NCI-H2029 (cell line): ENCODE data around the gene DMD.
"Not testable (repeated sequence)": the region's sequence is repeated elsewhere in the genome, so short reads cannot be mapped to it uniquely, and the experiment has no call there.

Experiments used
- DNase-seq: peaks from one replicate; lab custom pipeline; 2025; lab: John Stamatoyannopoulos, UW

Gene DMD

DNA sequence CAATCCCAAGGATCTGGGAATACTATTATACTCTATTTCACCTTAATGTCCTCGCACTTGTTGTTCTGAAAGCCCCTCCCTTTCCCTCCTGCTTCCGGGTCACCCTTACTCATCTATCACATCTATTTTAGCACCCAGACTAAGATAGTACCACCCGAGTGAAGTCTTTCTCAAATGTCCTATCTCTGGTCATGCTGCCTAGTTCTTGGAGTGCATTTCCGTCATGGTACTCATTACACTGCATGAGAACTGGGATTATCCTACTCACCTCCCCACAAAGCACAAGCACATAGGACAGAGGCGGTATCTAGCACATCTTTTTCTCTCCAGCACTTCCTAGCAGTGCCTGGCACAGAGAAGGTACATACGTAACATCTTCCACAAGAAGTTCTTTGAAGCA is 1195.2 kb downstream of the DMD start:
- no peak for DNase-seq

DNA sequence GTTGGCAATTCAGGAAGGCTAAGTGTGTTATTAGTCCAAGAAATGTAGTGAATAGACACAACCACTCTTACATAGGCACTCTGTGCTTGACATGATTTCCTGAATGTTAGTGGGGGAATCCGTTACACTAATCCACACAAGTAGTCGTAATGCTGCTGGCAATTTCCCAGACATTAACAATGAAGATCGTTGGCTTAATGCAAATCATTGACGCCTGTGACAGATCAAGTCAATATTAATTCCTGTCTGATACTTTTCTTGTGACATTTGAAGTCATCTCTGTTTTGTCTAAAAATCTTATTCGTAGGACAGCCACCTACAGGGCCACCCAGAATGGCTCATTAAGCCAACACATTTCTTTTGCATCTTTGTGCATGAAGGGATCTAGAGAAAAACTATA is 1200.4 kb downstream of the DMD start:
- DNase-seq: no peak

DNA sequence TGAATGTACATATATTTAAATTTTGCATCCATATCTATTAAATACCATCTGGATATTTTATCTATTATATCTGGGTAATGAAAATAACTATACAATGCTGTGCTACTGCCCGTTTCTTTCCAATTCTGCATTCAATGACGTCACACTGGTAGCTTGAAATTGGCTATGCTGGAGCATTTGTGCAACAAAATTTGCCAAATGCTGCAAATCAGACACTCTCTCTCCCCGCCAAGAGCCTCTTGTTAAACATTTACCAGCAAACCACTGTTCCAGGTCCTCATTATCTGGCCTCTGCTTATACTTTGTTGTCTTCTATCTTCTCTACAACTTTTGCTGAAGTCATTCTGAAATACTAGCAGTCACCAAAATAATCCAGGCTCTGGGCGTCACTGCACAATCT is 1201.1 kb downstream of the DMD start:
- DNase-seq: no peak

DNA sequence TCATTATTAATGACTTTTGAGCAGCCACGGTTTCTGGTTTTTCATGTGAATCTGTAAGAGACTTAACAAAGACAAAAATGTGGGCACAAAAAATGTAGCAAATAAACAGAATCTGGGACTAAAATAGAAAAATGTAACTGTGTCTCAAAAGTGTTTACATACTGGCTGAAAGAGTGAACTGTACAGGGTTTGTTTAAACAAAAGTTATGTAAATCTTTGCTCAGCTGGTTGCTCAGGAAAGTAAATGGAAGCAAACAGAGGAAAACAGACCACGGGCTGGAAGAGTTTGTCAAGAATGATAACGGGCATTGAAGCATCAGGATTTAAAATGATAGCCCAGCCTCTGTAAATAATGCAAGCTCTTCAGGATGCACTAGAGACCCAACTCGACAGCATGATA is 1217.7 kb downstream of the DMD start:
- DNase-seq: no peak

DNA sequence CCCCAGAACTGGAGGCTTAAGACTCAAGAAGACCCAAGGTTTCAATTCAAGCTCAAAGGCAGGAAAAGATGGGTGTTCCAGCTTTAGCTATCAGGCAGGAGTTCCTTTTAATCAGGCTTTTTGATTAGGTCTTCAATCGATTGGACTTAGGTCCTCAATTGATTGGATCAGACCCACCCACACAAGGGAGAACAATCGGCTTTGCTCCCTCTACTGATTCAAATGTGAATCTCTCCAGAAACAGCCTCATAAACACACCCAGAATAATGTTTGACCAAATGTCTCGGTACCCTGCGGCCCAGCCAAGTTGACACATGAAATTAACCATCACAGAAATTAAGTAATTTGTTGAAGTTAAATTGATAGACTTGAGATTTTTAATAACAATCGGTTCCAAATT is 1222.4 kb downstream of the DMD start:
- DNase-seq: no peak

DNA sequence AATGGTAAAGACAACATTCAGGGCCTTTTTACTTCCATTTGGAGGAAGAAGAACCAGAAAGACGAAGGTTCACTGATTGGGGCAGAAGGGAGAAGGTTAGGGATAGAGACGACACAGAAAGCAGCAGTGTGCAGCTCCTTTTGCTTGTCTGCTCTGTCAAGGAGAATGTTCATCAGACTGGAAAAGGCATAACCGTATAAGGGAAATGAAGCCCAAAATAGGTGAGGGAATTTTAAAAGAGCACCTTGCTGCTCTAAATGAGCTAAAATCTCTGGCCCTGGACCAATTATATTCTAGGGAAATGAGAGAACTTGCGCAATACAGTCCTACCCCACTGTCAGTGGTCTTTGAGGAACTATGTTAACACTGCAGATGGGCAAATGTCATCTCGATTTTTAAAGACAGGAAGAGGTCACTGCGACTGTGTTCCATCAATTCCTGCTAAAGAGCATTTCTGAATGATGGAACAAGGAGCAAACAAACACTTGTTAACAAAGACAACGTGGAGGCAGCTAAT is 1229.7 kb downstream of the DMD start:
- DNase-seq: no peak

DNA sequence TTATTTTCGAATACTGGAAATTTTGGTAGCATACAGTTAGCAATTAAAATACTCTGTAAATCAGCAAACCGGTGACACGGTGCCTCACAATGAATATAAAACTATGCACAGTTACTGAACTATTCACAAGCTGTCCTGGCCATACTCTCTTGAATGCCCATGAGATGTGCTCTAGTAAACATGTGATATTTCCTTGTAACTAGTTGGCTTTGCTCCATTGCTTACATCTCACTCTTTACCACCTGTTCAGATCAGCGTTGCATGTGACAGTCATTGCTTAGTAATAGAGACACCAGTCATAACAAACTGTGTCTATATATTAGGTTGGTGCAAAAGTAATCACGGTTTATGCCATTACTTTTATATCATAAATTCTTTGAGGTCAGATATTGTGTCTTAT is 1241.6 kb downstream of the DMD start:
- DNase-seq: no peak

DNA sequence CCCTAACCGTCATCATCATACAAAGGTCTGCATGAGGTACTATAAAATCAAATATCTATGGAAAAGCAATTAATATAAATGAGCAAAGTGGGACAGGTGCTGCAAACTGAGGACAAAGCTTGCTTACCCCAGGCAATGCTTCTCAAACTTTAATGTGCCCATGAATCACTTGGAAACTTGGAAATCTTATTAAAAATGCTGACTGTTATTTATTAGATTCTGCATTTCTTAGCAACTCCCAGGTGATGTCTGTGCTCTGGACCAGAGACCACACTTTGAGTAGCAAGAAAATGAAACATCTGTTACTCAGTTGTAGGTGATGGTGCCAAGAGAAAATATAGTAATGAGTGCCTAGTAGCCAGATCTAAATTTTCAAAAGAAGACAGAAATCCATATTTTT is 1249.1 kb downstream of the DMD start:
- no peak for DNase-seq

DNA sequence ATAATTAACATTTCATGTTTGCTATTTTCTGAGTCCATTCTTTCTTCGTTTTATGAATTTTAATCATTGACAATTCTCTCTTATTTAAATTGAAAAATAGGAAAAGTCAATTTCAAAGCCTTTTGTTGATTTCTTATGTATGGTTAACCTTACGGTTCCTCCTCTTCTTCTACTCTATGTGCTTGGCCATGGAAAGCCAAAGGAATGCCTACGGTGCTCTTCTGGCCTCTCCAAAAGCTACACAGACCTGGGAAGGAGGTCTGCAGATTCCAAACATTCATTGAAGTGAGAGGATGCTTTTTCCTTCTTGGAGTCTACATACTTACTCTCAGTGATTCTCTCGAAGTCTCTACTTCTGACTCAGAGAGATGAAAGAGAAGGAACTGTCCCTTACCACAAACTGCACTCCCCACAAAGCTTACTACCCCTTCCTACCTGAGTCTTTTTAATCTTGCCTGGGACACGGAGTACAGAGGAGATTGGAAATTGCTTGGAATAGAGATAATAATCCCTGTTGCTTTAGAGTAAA is 1276.4 kb downstream of the DMD start:
- no peak for DNase-seq

DNA sequence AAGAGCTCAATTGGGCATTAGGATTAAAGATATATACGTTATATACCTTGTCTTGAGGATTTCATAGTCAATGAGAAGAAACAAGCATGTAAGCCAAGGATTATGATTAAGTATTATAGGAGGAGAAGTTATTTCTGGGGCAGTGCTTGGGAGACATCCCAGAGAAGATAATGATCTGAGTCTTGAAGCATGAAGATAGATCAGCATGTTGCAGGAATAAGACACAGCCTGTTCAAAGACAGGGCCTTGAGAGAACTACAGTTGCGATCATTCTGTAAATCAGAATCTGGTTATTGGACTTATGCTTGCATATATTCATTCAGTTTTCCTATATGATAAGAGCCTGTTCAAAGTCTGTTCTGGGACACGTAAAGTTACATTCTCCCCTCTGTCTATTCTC is 1277.3 kb downstream of the DMD start:
- DNase-seq: no peak

DNA sequence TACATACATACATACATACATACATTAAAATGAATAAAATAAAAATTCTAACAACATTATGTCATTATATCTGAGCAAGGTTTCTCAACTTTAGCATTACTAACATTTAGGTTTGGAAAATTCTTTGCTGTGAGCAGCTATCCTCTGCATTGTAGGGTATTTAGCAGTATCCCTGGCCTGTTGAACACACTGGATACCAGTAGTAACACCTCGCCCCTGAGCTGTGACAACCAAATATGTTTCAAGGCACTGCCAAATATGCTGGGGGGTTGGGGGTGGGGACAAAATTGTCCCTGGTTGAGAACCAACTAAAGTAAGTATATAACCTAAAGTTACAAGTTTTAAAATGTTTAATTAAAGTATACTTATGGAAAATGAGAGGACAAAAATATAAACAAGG is 1278.6 kb downstream of the DMD start:
- DNase-seq: no peak

DNA sequence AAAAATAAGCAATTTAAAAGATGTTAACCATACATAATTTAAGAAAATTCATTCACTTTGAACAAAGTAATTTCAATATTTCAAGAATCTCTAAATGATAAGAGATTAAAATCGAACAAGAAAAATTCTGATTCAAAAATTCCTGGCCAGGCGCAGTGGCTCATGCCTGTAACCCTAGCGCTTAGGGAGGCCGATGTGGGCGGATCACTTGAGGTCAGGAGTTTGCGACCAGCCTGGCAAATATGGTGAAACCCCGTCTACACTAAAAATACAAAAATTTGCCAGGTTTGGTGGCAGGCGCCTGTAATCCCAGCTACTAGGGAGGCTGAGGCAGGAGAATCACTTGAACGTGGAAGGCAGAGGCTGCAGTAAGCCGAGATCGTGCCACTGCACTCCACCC is 1279.0 kb downstream of the DMD start:
- DNase-seq: not testable (repeated sequence)

DNA sequence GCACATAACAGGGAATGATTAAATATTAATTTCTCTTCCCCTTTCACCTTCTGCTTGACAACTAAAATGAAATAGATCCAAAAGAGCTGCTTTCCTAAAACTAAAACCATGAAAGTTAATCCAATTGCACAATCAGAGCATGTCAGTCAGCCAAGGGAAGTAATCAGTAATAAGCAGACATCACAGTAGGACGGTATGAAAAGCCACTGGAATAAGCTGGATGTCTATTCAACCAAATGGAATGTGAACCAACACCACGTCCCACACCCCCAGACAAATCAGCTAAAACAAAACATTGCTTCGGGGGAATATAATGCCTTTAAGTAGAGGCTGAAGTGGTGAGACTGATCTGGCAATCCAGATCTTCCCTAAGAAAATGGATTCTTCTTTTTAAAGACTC is 1280.1 kb downstream of the DMD start:
- no peak for DNase-seq

DNA sequence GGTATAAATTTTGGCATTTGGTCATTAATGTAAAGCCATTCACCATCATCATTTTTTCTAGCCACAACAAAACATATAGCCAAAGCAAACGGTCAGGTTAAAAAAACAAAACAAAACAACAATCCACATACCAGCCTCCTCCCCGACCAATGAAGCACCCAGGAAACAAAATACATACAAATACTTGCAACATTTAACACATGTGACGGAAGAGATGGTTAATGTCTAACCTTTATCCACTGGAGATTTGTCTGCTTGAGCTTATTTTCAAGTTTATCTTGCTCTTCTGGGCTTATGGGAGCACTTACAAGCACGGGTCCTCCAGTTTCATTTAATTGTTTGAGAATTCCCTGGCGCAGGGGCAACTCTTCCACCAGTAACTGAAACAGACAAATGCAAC is 1282.0 kb downstream of the DMD start:
- no peak for DNase-seq

DNA sequence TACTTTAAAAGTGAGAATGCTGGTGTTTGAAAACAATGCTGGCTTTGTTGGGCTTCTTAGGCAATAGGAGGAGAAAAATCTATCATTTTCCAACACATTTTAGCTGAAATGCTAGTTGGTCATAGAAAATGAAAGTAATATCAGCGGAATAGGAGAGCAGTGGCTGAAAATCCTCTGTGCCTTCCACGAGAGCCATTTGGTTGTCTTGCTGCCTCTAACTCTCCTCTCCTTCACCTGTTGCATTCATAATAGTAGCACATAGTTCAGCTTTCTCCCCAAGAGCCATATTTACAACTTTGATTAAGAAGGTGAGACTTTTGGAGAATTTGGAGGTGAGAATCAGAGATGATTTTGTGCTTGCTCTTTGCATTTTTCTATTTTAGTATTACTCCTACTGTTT is 1290.1 kb downstream of the DMD start:
- no peak for DNase-seq

DNA sequence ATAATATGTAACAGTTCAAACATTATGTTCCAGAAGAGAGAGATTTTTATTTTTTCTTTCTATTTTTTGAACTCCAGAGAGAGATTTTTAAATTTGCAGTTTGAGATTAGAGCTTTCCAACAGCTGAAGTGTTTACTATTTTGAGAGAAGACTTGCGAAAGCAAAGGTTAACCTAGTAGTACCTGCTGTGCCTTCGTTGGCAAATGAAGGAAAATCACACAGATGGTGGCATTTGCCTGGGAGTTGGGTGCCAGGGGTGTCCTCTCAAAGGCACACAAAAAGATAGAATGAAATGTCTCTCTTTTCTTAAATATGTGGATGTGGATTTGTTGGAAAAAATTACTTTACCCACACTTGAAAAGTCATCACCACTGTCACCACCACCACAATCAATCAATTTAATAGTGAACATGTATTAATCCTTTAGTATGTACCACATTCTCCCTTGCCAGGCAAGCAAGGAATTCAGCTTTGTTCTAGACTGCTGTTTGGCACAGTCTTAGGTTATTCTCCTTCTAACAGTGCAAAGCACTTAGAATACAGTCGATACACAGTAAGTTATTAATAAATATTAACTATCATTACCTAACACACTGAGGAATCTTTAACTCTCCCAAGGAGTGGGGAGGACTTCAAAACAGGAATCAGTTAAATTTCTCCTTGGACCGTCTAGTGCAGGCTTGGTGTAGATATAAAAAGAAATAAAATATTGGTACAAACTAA is 1301.3 kb downstream of the DMD start:
- DNase-seq: no peak

DNA sequence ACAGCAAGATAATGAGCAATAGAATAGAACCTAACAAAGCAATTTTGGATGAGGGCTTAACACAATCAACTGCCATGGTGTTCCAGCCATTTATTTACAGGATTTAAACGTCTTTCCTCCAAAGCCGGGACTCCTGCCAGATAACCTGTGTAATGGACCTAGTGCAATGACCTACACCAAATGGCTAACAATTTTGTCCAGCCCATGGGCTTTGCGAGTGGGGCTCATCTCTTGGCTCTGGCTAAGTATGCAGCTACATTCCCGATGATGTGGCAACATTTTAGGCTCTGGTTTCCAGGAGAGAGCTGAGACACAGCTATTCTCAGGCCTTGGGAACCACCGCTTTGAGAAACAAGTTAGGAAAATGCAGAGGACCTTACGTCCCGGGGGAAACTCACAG is 1317.2 kb downstream of the DMD start:
- DNase-seq: no peak

DNA sequence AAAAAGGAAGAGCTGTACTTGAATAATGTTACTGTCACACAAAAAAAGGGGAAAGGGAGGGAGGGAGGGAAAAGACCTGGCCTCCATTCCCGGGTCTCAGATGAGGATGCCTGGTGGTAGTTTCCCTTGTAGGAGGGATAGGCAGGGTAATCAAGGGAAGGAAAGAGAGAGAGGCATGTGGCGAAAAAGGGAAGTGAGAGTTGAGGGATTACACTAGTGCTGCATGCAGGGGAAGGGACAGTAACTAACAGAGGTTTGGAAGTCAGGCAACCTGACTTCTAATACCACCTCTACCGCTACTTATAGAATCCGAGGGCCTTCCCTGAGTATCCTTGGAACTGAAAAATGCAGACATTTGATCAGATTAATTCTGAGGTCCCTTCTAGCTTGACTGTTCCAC is 1317.8 kb downstream of the DMD start:
- no peak for DNase-seq

DNA sequence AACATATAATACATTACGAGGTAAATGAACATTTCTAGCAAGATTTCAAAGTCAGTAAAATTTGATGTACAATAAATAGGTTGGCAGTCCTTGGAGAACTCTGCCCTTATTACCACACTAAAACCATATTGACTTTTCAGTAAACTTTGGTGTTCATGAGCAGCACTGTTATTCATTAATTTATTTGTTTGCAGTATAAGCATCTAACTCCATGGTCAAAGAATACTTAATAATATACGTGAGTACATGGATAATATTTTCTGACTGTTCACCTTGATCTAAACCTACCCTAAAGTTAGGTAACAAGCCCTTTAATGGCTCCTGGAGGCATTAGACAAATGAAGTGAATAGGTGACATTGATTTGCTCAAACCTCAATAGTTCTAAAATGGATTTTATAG is 1322.3 kb downstream of the DMD start:
- no peak for DNase-seq

DNA sequence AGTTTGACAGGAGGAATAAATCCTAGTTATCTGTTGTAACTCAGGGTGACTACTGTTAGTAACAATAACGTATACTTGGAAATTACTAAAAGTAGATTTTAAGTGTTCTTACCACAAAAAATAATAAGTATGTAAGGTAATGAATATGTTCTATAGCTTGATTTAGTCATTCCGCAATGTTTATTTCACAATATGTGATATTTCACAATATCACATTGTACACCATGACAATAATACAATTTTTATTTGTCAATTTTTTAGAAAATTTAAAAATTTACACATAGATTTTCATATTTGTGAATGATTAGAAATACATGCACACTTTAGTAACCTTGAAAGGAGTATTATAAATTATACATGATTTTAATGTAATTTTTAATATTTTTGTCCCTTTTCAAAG is 1326.8 kb downstream of the DMD start:
- DNase-seq: no peak

DNA sequence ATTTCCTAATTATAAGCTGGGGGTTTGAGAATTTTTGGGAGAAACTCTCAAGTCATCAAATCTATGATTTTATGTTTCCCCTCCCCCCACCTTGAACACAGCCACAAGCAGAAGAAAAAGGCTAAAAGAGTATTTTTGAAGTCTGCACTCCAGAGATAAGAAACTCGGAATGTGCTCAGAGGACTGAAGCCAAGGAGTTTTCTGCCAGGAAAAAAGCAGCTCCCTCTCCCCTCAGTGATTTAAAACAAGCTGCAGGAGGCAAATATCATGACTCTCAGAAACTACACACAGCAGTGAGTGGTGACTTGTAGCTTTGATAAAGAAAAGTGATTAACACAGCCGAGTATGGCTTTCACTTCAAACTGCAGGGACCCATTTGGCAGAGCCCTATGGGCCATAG is 1339.3 kb downstream of the DMD start:
- no peak for DNase-seq

DNA sequence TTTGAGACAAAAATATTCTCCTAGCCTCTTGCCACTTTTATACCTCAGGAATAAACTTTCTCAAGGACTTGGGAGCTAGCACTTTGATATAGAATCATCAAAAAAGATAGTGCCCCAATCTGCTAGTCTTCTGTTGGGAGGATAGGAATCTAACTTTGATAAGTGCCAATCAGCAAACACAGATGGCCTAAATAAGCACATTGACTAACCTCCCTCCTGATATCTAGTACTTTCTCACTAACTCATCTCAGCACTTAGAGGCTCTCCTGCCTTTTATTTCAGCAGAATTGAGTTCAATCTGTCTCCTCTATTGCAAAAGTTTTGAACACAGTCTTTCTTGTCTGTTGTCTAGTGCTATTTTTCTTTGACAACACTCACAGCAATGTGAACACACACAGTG is 1341.1 kb downstream of the DMD start:
- DNase-seq: no peak

DNA sequence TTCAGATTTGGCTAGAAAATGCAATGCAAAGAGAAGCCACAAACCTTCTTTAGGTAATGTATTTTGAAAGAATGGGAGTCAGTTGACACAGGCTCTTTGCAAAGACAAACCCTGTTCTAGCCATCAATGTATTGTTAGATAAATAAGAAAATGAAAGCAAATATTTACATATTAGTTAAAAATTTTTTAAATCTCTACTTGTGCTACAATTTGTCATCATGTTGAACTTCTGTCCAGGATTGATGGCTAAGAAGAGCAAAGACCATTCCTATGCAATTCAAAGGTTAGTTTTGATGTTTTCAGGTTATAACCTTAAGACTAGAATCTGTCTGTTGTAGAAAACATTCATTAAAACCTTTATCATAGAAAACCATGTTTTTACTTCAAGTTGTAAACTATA is 1350.7 kb downstream of the DMD start:
- no peak for DNase-seq

DNA sequence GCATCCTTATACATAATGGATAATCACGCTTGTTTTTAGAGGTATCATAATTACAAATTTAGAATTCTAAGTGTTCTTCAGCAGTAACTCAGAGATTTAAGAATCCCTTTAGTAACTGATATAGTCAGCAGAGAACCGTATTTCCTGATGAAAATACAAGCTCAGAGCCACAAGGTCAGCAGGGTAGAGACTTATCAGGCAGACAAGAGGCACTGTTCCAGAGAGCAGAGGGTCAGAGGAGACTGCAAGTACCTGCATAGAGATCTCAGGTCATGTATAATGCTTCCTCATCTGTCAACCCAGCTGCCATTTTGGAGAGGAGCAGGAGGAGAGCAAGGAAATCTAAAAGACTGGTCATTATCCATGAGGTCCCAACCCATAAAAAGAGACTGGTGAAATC is 1352.4 kb downstream of the DMD start:
- no peak for DNase-seq
